ENCODE data around the gene AHCYL2. TPM values are rescaled to one million over a fixed set of nuclear protein-coding genes. Genes with fewer than 3 reads are reported as not detected.

AHCYL2 gene
- total and polyA plus RNA-seq, 2 donors (not counting 1 experiment from before 2014, with no cell fraction given): 8.8 to 26.2 TPM

DNA sequence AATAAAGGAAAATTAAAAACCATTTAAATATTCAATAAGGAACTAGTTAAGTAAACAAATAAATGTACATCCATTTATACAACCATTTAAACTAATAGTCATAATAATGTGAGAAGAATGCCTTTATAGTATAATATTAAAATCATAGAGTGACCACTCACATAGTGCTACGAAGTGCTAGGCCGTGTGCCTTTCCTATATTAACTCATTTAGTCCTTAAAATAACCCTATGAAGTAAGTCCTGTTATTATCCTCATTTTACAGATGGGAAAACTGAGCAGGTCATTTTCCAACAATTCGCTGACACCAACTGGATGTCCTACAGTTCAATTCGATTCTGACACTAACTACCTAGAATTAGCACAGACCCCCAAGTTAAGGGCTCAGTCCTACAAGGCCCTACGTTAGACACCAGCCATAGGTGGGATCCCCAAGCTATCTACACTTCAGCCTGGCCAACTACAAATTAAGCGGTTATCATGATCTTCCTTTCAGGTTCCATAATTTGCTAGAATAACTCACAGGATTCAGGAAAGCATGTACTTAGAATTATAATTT lies 213.5 kb downstream of the AHCYL2 start:
- Mint-ChIP-seq H3K27ac (no peak overlapping the region), H3K4me3 (no peak overlapping the region), H3K27me3 (peaks cover 19% of the 10 kb centered on the region), H3K9me3 (ENCODE audit: insufficient read depth) (no peaks in the 10 kb centered on the region), H3K4me1 (peaks cover 15% of the 10 kb centered on the region)
- POLR2A ChIA-PET: no interaction called here
- CTCF ChIA-PET: no interaction called here
- no peak for ATAC-seq (ENCODE audit: low read depth)
- Histone ChIP-seq H3K4me3 (ENCODE audit: control extremely low read depth in 1 of 5, extremely low read depth in 1 of 5, insufficient read depth in 1 of 5, low read depth in 2 of 5, low read length in 4 of 5) (no peak overlapping the region), H4K20me1 (ENCODE audit: control insufficient read depth, insufficient read depth, low read length, poor library complexity, severe bottlenecking) (no peaks in the 10 kb centered on the region), H3K27me3 (replicated peaks in 1 of 4; ENCODE audit: control extremely low read depth in 1 of 4, control insufficient read depth in 3 of 4, insufficient read depth in 4 of 4, low read length in 3 of 4) (peaks cover 0 to 23% (median 16%) of the 10 kb centered on the region in 4 experiments), H3K4me1 (ENCODE audit: control insufficient read depth in 2 of 2, insufficient read depth in 2 of 2, low read length in 2 of 2) (peaks cover 13 to 15% of the 10 kb centered on the region in 2 donors), H3K9me3 (ENCODE audit: control extremely low read depth in 1 of 3, control insufficient read depth in 2 of 3, insufficient read depth in 1 of 3, low read length in 2 of 3) (peaks cover 0 to 1% (median 0%) of the 10 kb centered on the region in 3 donors), H3K27ac (ENCODE audit: low read length in 2 of 2) (no peak overlapping the region), H3K9ac (ENCODE audit: low read length) (no peak overlapping the region), H3K4me2 (replicated peaks; ENCODE audit: low read depth, low read length, poor library complexity, severe bottlenecking) (no peak overlapping the region), H3K36me3 (replicated peaks in 1 of 2; ENCODE audit: control extremely low read depth in 1 of 2, control insufficient read depth in 1 of 2, extremely low read depth in 1 of 2, insufficient read depth in 2 of 2, low read length in 1 of 2) (no peaks in the 10 kb centered on the region), H2AFZ (ENCODE audit: insufficient read depth, low read depth, low read length, poor library complexity, severe bottlenecking) (no peak overlapping the region), H3K79me2 (ENCODE audit: control insufficient read depth, insufficient read depth, low read length) (no peaks in the 10 kb centered on the region)
- WGBS (ENCODE audit: insufficient coverage): 100% methylated on average over 3 of the region's 6 CpGs
- intact Hi-C loops (cut with micrococcal nuclease): loop anchor here (5.0 kb wide), 1 partner anchor 34 kb away; no protein-coding TSS in a partner anchor
- TF ChIP-seq, protein P1, sequence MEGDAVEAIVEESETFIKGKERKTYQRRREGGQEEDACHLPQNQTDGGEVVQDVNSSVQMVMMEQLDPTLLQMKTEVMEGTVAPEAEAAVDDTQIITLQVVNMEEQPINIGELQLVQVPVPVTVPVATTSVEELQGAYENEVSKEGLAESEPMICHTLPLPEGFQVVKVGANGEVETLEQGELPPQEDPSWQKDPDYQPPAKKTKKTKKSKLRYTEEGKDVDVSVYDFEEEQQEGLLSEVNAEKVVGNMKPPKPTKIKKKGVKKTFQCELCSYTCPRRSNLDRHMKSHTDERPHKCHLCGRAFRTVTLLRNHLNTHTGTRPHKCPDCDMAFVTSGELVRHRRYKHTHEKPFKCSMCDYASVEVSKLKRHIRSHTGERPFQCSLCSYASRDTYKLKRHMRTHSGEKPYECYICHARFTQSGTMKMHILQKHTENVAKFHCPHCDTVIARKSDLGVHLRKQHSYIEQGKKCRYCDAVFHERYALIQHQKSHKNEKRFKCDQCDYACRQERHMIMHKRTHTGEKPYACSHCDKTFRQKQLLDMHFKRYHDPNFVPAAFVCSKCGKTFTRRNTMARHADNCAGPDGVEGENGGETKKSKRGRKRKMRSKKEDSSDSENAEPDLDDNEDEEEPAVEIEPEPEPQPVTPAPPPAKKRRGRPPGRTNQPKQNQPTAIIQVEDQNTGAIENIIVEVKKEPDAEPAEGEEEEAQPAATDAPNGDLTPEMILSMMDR (IDR thresholded peaks at IDR 0.05): no peak
- TF ChIP-seq EZH2 (IDR thresholded peaks at IDR 0.05; ENCODE audit: borderline replicate concordance, insufficient read depth, low read depth, low read length, poor library complexity, severe bottlenecking): no peak
- DNase-seq: no peak

DNA sequence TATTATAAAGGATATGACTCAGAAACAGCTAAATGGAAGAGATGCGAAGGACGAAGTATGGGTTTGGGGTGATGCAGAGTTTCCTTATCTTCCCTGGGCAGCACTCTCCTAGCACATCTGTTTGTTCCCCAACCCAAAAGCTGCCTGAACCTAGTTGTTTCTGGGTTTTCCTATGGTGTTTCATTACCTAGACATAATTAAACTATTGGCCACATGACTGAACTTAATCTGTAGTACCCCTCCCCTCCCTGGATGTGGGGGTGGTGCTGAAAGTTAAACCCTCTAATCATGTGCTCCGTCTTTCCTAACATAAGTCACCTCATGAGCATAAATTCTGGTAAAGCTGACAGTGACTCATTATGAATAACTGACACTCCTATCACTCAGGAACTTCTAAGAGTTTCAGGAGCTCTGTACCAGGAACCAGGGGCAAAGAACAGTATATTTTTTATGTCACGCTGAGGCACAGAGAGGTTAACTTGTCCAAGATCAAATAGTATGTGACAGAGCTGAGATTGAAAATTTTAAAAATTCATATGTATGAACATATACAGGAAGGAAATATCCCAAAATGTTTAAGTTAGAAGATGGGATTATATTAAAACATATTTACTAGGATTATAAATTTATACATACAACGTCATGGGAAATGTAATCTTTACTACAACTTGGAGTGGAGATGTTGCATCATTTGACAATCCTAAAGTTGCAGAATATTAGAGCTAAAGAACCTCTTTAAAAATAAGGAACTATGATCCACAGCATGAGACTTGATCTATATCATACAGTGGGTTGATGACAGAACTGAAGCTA lies 214.2 kb downstream of the AHCYL2 start:
- Histone ChIP-seq H3K9ac (ENCODE audit: low read length) (no peak overlapping the region), H3K4me1 (ENCODE audit: control insufficient read depth in 2 of 2, insufficient read depth in 2 of 2, low read length in 2 of 2) (peaks cover 9 to 10% of the 10 kb centered on the region in 2 donors), H3K79me2 (ENCODE audit: control insufficient read depth, insufficient read depth, low read length) (no peaks in the 10 kb centered on the region), H3K27me3 (replicated peaks in 1 of 4; ENCODE audit: control extremely low read depth in 1 of 4, control insufficient read depth in 3 of 4, insufficient read depth in 4 of 4, low read length in 3 of 4) (peaks cover 0 to 20% (median 14%) of the 10 kb centered on the region in 4 experiments), H3K9me3 (ENCODE audit: control extremely low read depth in 1 of 3, control insufficient read depth in 2 of 3, insufficient read depth in 1 of 3, low read length in 2 of 3) (peaks cover 0 to 1% (median 0%) of the 10 kb centered on the region in 3 donors), H4K20me1 (ENCODE audit: control insufficient read depth, insufficient read depth, low read length, poor library complexity, severe bottlenecking) (no peaks in the 10 kb centered on the region), H3K4me3 (ENCODE audit: control extremely low read depth in 1 of 5, extremely low read depth in 1 of 5, insufficient read depth in 1 of 5, low read depth in 2 of 5, low read length in 4 of 5) (no peak overlapping the region), H3K36me3 (replicated peaks in 1 of 2; ENCODE audit: control extremely low read depth in 1 of 2, control insufficient read depth in 1 of 2, extremely low read depth in 1 of 2, insufficient read depth in 2 of 2, low read length in 1 of 2) (no peaks in the 10 kb centered on the region), H3K27ac (ENCODE audit: low read length in 2 of 2) (no peak overlapping the region), H2AFZ (ENCODE audit: insufficient read depth, low read depth, low read length, poor library complexity, severe bottlenecking) (no peak overlapping the region), H3K4me2 (replicated peaks; ENCODE audit: low read depth, low read length, poor library complexity, severe bottlenecking) (no peak overlapping the region)
- Mint-ChIP-seq H3K27me3 (peaks cover 17% of the 10 kb centered on the region), H3K4me3 (no peak overlapping the region), H3K9me3 (ENCODE audit: insufficient read depth) (no peaks in the 10 kb centered on the region), H3K27ac (no peak overlapping the region), H3K4me1 (peaks cover 9% of the 10 kb centered on the region)
- CTCF ChIA-PET: interaction anchor here (0.7 kb wide), 1 partner anchor 91 kb away, joined by 3 read pairs; no protein-coding TSS in a partner anchor
- WGBS (ENCODE audit: insufficient coverage): 60% methylated on average over 1 of the region's 5 CpGs
- no peak for DNase-seq
- ATAC-seq (ENCODE audit: low read depth): no peak
- POLR2A ChIA-PET: no interaction called here
- TF ChIP-seq, protein P1 (IDR thresholded peaks at IDR 0.05): no peak
- no peak for TF ChIP-seq EZH2 (IDR thresholded peaks at IDR 0.05; ENCODE audit: borderline replicate concordance, insufficient read depth, low read depth, low read length, poor library complexity, severe bottlenecking)
- intact Hi-C loops (cut with micrococcal nuclease): loop anchor here (5.0 kb wide), 1 partner anchor 33 kb away; no protein-coding TSS in a partner anchor

Data from B cell (primary cell).